Measurements from ENCODE around the gene AK1. TPM values are rescaled to one million over a fixed set of nuclear protein-coding genes. Genes with fewer than 3 reads are reported as not detected.

Gene AK1
- total RNA-seq, 1 experiment from 2014 or later = 31.6 TPM

GRCh38 chr9:127926906-127927200, 49.4 kb upstream of the AK1 start:
- H3K4me2 ChIP-seq (ENCODE audit: insufficient read depth, insufficient read length, low read length) = peak overlapping the region; percentile 93
- no peak overlapping the region for H2BK15ac ChIP-seq (ENCODE audit: low read depth, low read length)
- H2BK20ac ChIP-seq (ENCODE audit: low read depth, low read length, poor library complexity, severe bottlenecking) = no peak overlapping the region
- H2BK12ac ChIP-seq (ENCODE audit: insufficient read length, low read depth, low read length) = no peak overlapping the region
- Mint-ChIP-seq H3K4me1 (peaks cover 21 to 34% of the 10 kb centered on the region in 2 experiments), H3K36me3 (ENCODE audit: insufficient read depth in 1 of 3, low read depth in 3 of 3) (peaks cover 2 to 6% (median 6%) of the 10 kb centered on the region in 3 experiments; a peak in 6 of 7 replicates), H3K27ac (no peak overlapping the region), H3K9me3 (no peaks in the 10 kb centered on the region), H3K27me3 (ENCODE audit: low read depth) (peaks cover 32% of the 10 kb centered on the region), H3K4me3 (peak overlapping the region; percentile 92 to 97)
- no peak overlapping the region for H3K27ac ChIP-seq (ENCODE audit: insufficient read length, low read depth, low read length)
- no peaks in the 10 kb centered on the region for H3K79me2 ChIP-seq (ENCODE audit: insufficient read depth, low read length)
- no peak overlapping the region for H3T11ph ChIP-seq (ENCODE audit: low read length)
- no peak overlapping the region for H2AFZ ChIP-seq (ENCODE audit: low read length)
- TF ChIP-seq CTCF (conservative IDR thresholded peaks at IDR 0.05) = no peak
- no peak overlapping the region for H3K56ac ChIP-seq (ENCODE audit: insufficient read length, low read depth, low read length)
- H3K23me2 ChIP-seq (ENCODE audit: insufficient read length, low read depth, low read length, poor library complexity, severe bottlenecking) = peaks cover 16% of the 10 kb centered on the region
- no peak overlapping the region for H2BK5ac ChIP-seq (ENCODE audit: insufficient read length, low read length)
- H4K5ac ChIP-seq (ENCODE audit: insufficient read length, low read depth, low read length) = no peak overlapping the region
- H3K4ac ChIP-seq (ENCODE audit: low read depth, low read length) = no peak overlapping the region
- no peak overlapping the region for H4K91ac ChIP-seq (ENCODE audit: insufficient read length, low read depth, low read length)
- H3K9ac ChIP-seq (ENCODE audit: extremely low read depth, insufficient read length, low read length) = peak overlapping the region; percentile 48
- no peak for DNase-seq
- H3K23ac ChIP-seq (ENCODE audit: insufficient read length, low read depth, low read length) = no peak overlapping the region
- no peaks in the 10 kb centered on the region for H3K9me3 ChIP-seq (ENCODE audit: control insufficient read depth, low read depth, low read length)
- no peak overlapping the region for H2BK120ac ChIP-seq (ENCODE audit: low read depth, low read length, poor library complexity, severe bottlenecking)
- peaks cover 2% of the 10 kb centered on the region; the same call in 1 of the 2 replicates for H3K4me1 ChIP-seq (ENCODE audit: insufficient read depth, low read length)
- no peak overlapping the region for H4K8ac ChIP-seq (replicated peaks; ENCODE audit: insufficient read length, low read depth, low read length)
- H3K27me3 ChIP-seq (ENCODE audit: insufficient read depth, low read length) = no peaks in the 10 kb centered on the region
- peak overlapping the region; percentile 58 for H3K18ac ChIP-seq (ENCODE audit: insufficient read length, low read depth, low read length)
- H2AK5ac ChIP-seq (ENCODE audit: insufficient read length, low read length) = no peak overlapping the region
- H4K20me1 ChIP-seq (ENCODE audit: control insufficient read depth, insufficient read depth, insufficient read length) = no peaks in the 10 kb centered on the region
- H3K14ac ChIP-seq (ENCODE audit: insufficient read depth, low read length) = peak overlapping the region; percentile 27
- no CpG with 5 or more reads among the region's 19 CpGs for WGBS (ENCODE audit: extremely low coverage, insufficient read length, low lambda C conversion rate)
- no peaks in the 10 kb centered on the region for H3K79me1 ChIP-seq (ENCODE audit: insufficient read depth, low read depth, low read length, poor library complexity, severe bottlenecking)

All from H9 (cell line).